Fibroblast of lung (primary cell): ENCODE measurements around the gene ITSN1. TPM values are rescaled to one million over a fixed set of nuclear protein-coding genes. Genes with fewer than 3 reads are reported as not detected.

ENCODE experiments used
- DNase-seq, 2 donors: peaks; one replicate each; pipeline versions ENCODE4 v3.0.0 to v3.0.0-alpha.2; 2010; ENCODE audit warnings: low read depth in 2 of 2
- H2AFZ ChIP-seq: 2 replicates; pipeline ENCODE4 v1.5.1; 2012; ENCODE audit warnings: low read length, control low read depth, inconsistent platforms
- H3K27ac ChIP-seq: 2 replicates; pipeline ENCODE4 v1.5.1; 2011; ENCODE audit warnings: low read length, control low read depth; ENCODE audit not compliant: insufficient read depth
- H3K27me3 ChIP-seq: 2 replicates; pipeline ENCODE4 v1.5.1; 2011; ENCODE audit warnings: mild to moderate bottlenecking, low read length; ENCODE audit not compliant: control insufficient read depth, insufficient read depth
- H3K36me3 ChIP-seq: 2 replicates; pipeline ENCODE4 v1.5.1; 2011; ENCODE audit warnings: low read length; ENCODE audit not compliant: control insufficient read depth, insufficient read depth
- H3K4me1 ChIP-seq: 2 replicates; pipeline ENCODE4 v1.5.1; 2011; ENCODE audit warnings: low read length; ENCODE audit not compliant: control insufficient read depth, insufficient read depth; ENCODE audit errors: extremely low read depth
- H3K4me2 ChIP-seq: 2 replicates; pipeline ENCODE4 v1.5.1; 2011; ENCODE audit warnings: low read length, control low read depth; ENCODE audit not compliant: insufficient read depth; ENCODE audit errors: extremely low read depth
- H3K4me3 ChIP-seq, 4 experiments: fragments of 200-600 bp in 1 of 4; sonication (generic) in 1 of 4; replicated peaks in 1 of 4; 2 replicates each; pipeline ENCODE4 v1.5.1; 2011 to 2016; ENCODE audit warnings: low read length in 4 of 4, low read depth in 3 of 4, mild to moderate bottlenecking in 3 of 4, control low read depth in 2 of 4, inconsistent platforms in 1 of 4, mixed read lengths in 1 of 4; ENCODE audit not compliant: insufficient read depth in 1 of 4; ENCODE audit errors: control extremely low read depth in 1 of 4
- H3K79me2 ChIP-seq: 2 replicates; pipeline ENCODE4 v1.5.1; 2012; ENCODE audit warnings: mild to moderate bottlenecking, low read length, inconsistent platforms; ENCODE audit not compliant: control insufficient read depth, insufficient read depth
- H3K9ac ChIP-seq: 2 replicates; pipeline ENCODE4 v1.5.1; 2011; ENCODE audit warnings: mild to moderate bottlenecking, low read length, control low read depth; ENCODE audit not compliant: insufficient read depth
- H3K9me3 ChIP-seq: 2 replicates; pipeline ENCODE4 v1.5.1; 2012; ENCODE audit warnings: low read depth, low read length; ENCODE audit not compliant: control insufficient read depth, insufficient read depth
- H4K20me1 ChIP-seq: 2 replicates; pipeline ENCODE4 v1.5.1; 2011; ENCODE audit warnings: low read length; ENCODE audit not compliant: control insufficient read depth, insufficient read depth; ENCODE audit errors: extremely low read depth
- CTCF ChIP-seq, 2 donors: IDR thresholded peaks in 1 of 2; conservative IDR thresholded peaks in 1 of 2; 1 replicate in 1 of 2; 2 replicates in 1 of 2; pipeline ENCODE4 v1.5.1; 2011 to 2012; ENCODE audit warnings: low read length in 2 of 2, control low read depth in 1 of 2, inconsistent platforms in 1 of 2, low read depth in 1 of 2, mild to moderate bottlenecking in 1 of 2
- EZH2 ChIP-seq: IDR thresholded peaks from 2 replicates; pipeline ENCODE4 v1.5.1; 2012; ENCODE audit warnings: low read length, control low read depth, mild to moderate bottlenecking; ENCODE audit errors: missing control alignments
- polyA plus RNA-seq, 2 donors: library from polyadenylated mRNA; depleted of rRNA in 1 of 2; stranded (reverse) in 1 of 2; unstranded in 1 of 2; fragments of >200 nt; gene quantifications; 2 replicates each; pipeline ENCODE4 v1.2.1, GENCODE V29; 2011 to 2012; ENCODE audit warnings: missing spikeins in 1 of 2
- total RNA-seq: library from RNA; depleted of rRNA; stranded (reverse); fragments of >200 nt; gene quantifications from 2 replicates; pipeline ENCODE4 v1.2.1, GENCODE V29; 2014

ITSN1 gene
- total and polyA plus RNA-seq, 2 donors (not counting 1 experiment from before 2014, with no cell fraction given): 34.7 to 63.1 TPM

GRCh38 chr21:33936301-33937038 lies 294.2 kb downstream of the ITSN1 start:
- H2AFZ ChIP-seq: no peak overlapping the region

GRCh38 chr21:33937146-33937545 lies 294.8 kb downstream of the ITSN1 start:
- DNase-seq: no peak
- Histone ChIP-seq H3K27me3 (no peaks in the 10 kb centered on the region), H3K36me3 (no peaks in the 10 kb centered on the region), H3K4me2 (no peak overlapping the region), H3K4me3 (no peak overlapping the region), H3K4me1 (peaks cover 2% of the 10 kb centered on the region), H2AFZ (no peak overlapping the region), H3K9ac (no peak overlapping the region), H3K79me2 (no peaks in the 10 kb centered on the region), H3K9me3 (no peaks in the 10 kb centered on the region), H3K27ac (no peak overlapping the region), H4K20me1 (no peaks in the 10 kb centered on the region)
- TF ChIP-seq CTCF (conservative IDR thresholded peaks at IDR 0.05 in 1 of 2, IDR thresholded peaks at IDR 0.05 in 1 of 2; ENCODE audit: low read depth in 1 of 2, low read length in 2 of 2): no peak
- TF ChIP-seq EZH2: no peak

More at GRCh38 chr21:33936301-33937038, 294.2 kb downstream of the ITSN1 start:
- Histone ChIP-seq H3K27me3 (no peaks in the 10 kb centered on the region), H3K9me3 (no peaks in the 10 kb centered on the region), H3K79me2 (no peaks in the 10 kb centered on the region), H3K9ac (no peak overlapping the region), H3K4me3 (no peak overlapping the region), H4K20me1 (no peaks in the 10 kb centered on the region), H3K36me3 (no peaks in the 10 kb centered on the region), H3K27ac (no peak overlapping the region), H3K4me1 (peaks cover 3% of the 10 kb centered on the region), H3K4me2 (no peak overlapping the region)
- TF ChIP-seq CTCF (conservative IDR thresholded peaks at IDR 0.05 in 1 of 2, IDR thresholded peaks at IDR 0.05 in 1 of 2; ENCODE audit: low read depth in 1 of 2, low read length in 2 of 2) (no peak), EZH2 (no peak)
- no peak for DNase-seq

GRCh38 chr21:33937931-33938339 lies 295.6 kb downstream of the ITSN1 start:
- DNase-seq: no peak
- no peak overlapping the region for H3K9ac ChIP-seq
- H3K36me3 ChIP-seq: no peaks in the 10 kb centered on the region
- no peak overlapping the region for H3K4me3 ChIP-seq
- no peak overlapping the region for H2AFZ ChIP-seq
- no peaks in the 10 kb centered on the region for H3K9me3 ChIP-seq
- no peak overlapping the region for H3K27ac ChIP-seq
- no peaks in the 10 kb centered on the region for H3K79me2 ChIP-seq
- no peak for TF ChIP-seq EZH2
- no peak for TF ChIP-seq CTCF (conservative IDR thresholded peaks at IDR 0.05 in 1 of 2, IDR thresholded peaks at IDR 0.05 in 1 of 2; ENCODE audit: low read depth in 1 of 2, low read length in 2 of 2)
- H3K4me2 ChIP-seq: no peak overlapping the region
- H3K4me1 ChIP-seq: peaks cover 2% of the 10 kb centered on the region
- H3K27me3 ChIP-seq: no peaks in the 10 kb centered on the region
- H4K20me1 ChIP-seq: no peaks in the 10 kb centered on the region
